GM19324 (cell line): ENCODE measurements around the gene OR5L1.

ENCODE experiments used
- ATAC-seq: cut with Tn5 transposase; IDR thresholded peaks from one replicate; pipeline ENCODE4 v1.9.1; 2021; ENCODE audit warnings: mild to moderate bottlenecking, moderate library complexity; ENCODE audit not compliant: unreplicated experiment, low FRiP score

Gene OR5L1

DNA sequence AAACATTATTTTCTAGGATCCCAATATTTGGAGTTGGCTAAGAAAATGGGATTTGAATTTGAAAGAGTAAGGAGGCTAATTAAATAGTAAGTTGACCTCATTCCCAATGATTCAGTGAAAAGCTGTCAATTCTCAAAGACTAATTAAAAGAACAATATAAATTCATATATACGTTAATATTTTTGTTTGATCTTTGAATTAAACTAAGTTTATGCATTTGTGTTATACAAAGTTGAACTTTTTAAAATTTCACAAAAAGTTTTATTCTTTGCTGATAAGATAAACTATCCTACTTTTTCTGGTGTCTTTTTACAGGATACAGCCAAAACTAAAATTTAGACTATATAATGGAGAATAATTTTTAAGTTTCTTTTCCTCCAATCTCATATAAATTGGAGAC is at the start of gene OR5L1:
TSS of gene OR5L1 (plus strand) at position 301 of the 400 bp plus-strand sequence. CDS start 100 bp downstream, outside the sequence.
- no peak for ATAC-seq

DNA sequence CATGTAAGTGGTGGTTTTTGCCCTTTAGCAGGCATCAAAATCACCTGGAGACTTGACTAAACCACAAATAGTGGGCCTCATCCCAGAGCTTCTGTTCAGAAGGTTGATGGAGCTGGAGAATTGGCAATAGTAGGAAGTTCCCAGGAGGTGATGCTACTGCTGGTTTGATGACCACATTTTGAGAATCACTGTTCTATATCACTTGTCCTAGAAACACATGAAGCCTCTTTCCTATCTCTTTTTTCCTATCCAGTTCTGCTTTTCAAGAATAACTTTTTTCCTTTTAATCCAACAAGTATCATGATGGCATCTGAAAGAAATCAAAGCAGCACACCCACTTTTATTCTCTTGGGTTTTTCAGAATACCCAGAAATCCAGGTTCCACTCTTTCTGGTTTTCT is 38.0 kb upstream of the OR5L1 start, which contains the start of gene OR5D13:
TSS of gene OR5D13 (plus strand) at position 301 of the 400 bp plus-strand sequence. CDS start at position 301, 0 bp downstream.
- ATAC-seq = no peak

DNA sequence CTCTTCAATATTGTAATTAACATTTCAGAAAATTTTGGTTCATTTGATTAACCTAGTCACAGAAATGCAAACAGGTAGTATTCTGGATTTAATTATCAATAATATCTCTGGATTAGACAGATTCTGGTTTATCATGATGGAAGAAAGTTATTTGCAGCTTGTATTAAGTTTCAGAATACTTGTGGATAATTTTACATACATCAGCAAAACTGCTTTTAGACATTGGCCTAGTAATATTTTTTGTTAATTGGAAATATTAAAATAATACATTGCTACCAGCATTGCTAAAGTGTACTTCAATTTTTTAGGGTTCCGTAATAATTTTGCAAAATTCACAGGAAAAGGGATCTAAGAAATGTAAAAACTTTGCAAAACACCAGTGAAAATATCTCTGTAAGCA is 19.6 kb upstream of the OR5L1 start:
- no peak for ATAC-seq

DNA sequence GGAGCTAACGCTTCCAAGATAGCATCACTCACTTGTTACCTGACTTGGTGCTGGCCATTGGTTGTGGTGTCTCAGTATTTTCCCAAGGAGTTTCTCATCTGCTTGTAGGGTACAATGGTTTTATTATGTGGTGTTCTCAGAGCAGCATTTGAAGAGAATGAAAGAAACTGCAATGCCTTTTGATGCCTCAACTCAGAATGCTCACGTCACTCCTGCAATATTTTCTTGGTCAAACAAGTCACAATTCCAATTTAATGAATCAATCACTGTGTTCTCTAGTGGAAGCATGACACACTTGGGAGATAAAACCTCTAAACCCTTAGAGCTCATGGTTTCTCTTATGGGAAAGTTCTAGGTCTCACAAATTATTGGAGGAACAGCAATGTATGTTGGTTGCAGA is 17.8 kb upstream of the OR5L1 start:
- no peak for ATAC-seq

DNA sequence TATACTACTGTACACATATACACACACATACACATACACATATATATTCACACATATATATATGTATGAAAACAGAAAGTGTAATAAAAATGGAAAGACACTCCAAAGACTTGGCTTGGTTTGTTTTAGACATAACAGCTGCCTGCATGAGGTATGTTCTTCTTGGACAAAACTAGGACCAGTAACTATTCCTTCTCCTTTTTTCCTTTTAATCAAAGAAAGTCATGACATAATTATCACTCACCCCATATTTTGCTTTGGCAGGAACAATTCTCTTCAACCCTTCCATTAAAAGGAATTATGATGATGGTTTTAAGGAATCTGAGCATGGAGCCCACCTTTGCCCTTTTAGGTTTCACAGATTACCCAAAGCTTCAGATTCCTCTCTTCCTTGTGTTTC is 15.9 kb upstream of the OR5L1 start, which contains the start of gene OR5D14:
TSS of gene OR5D14 (plus strand) at position 301 of the 400 bp plus-strand sequence. CDS start at position 301, 0 bp downstream.
- no peak for ATAC-seq

DNA sequence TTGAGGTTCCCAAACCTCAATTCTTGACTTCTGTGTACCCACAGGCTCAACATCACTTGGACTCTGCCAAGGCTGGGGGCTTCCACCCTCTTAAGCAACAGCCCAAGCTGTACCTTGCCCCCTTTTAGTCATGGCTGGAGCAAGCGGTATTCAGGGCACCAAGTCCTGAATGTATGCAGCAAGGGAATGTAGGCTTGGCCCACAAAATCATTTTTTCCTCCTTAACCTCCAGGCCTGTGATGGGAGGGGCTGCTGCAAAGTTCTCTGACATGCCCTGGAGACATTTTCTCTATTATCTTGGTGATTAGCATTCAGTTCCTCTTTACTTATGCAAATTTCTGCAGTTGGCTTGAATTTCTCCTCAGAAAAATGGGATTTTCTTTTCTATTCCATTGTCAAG is 4.9 kb upstream of the OR5L1 start:
- no peak for ATAC-seq

DNA sequence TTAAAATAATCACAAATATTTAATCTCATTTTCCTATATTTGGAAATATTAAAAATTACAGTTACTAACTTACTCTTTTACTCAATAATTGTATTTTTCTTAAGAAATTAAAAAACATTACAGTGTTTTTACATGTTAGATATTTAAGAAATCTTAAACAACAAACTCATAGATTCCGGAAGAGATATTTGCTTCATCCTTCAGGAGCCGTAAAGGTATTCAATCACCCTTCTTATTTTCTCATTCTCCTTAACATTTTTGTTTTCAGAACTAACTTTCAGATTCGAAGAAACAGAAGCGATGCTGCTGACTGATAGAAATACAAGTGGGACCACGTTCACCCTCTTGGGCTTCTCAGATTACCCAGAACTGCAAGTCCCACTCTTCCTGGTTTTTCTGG is 8.2 kb downstream of the OR5L1 start, which contains the start of gene OR5D18:
TSS of gene OR5D18 (plus strand) at position 301 of the 400 bp plus-strand sequence. CDS start at position 301, 0 bp downstream.
- ATAC-seq = no peak

DNA sequence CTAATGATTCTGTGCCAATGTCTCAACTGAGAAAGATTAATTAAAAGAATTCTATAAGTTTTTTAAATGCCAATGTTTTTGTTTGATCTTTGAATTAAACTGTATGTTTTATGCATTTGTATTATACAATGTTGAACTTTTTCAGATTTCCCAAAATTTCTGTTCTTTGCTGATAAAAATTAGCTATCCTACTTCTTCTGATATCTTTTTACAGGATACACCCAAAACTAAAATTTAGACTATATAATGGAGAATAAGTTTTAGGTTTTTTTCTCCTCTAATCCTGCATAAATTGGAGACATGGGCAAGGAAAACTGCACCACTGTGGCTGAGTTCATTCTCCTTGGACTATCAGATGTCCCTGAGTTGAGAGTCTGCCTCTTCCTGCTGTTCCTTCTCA is 15.8 kb downstream of the OR5L1 start, which contains the start of gene OR5L2:
TSS of gene OR5L2 (plus strand) at position 301 of the 400 bp plus-strand sequence. CDS start at position 301, 0 bp downstream.
- no peak for ATAC-seq

DNA sequence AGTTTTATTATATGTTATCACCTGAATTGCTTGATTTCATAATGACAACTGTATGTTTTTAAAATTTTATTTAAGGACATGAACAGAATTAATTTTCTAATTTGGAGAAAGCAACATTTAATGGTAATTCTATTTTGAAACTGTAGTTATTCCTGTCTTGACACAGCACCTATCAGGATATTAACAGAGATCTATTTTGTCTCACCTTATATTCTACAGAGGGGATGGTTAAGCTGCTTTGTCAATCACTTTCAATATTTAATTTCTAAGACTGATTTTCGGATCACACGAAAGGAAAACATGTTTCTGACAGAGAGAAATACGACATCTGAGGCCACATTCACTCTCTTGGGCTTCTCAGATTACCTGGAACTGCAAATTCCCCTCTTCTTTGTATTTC is 27.3 kb downstream of the OR5L1 start, which contains the start of gene OR5D16:
TSS of gene OR5D16 (plus strand) at position 301 of the 400 bp plus-strand sequence. CDS start at position 301, 0 bp downstream.
- no peak for ATAC-seq

DNA sequence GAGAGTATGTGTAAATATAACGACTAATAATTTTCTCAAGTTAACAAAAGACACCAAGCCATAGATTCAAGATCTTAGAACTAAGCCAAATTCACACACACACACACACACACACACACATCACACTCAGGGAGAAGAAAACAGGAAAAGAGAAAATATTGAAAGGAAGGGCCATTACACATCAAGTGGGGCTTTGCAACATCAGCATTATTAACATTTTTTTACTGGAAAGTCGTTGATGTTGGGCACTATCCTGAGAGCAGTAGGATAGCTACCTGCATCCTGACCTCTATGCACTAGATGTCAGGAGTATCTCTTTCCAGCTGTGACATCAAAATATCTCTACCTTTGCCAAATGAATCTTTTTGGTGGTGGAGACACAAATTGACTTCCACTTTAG is 36.3 kb downstream of the OR5L1 start:
- ATAC-seq = no peak

DNA sequence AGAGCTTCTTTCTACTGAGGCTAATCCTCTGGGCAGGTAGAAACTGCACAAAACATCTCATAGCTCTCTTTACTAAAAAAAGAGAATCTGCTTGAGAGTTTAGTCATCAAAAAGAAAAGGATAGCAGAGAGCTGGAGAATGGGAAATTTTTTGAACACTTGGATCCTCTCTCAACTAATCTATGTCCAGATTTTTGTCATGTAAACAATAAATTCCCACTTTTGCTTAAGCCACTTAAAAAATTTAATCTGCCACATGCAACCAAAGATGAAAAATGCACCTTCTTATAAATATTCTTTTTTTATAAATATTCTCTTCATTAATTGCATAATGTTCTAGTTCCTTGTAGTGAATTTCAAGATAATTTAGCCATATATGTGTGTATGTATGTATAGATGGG is 37.9 kb downstream of the OR5L1 start:
- ATAC-seq = no peak

DNA sequence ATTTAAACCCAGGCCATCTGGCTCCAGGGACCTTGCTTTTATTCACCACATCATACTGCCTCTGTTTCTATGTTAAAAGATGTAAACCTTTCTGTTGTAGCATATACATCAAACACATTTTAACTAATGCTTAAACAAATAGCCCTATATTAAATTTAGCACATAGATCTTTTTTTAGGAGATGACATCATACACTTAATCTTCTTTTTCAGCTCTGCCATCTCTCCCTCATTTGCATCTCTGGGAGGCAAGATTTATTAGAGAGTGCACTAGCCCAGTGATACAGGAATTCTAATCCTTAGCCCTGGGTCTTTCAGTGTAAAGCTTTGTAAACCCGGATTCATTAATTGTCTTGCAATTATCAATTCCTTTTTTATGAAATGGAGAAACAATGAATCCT is 41.0 kb downstream of the OR5L1 start:
- no peak for ATAC-seq

DNA sequence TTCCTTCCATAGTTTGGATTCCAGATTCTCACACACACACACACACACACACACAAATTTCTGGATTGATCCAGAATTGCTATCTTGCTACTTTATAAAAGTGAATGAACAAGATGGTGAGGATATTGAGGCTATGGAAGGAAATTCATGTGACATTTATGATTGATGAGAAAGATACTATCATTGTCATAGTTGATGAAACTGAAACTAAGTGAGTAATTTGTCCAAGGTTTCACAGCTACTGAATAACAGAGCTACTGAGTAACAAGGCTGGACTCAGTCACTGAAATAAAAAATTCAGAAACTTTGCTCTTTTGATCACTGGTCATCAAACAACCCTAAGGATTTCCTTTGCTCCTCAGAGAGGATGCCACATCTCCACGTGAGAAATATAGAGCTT is 43.5 kb downstream of the OR5L1 start:
- ATAC-seq = peak; percentile 49
